HG03432 (cell line): ENCODE results near the gene GPR142.

Source experiments
- ATAC-seq: cut with Tn5 transposase; IDR thresholded peaks from one replicate; pipeline ENCODE4 v1.9.1; 2021; ENCODE audit warnings: mild to moderate bottlenecking, moderate library complexity; ENCODE audit not compliant: unreplicated experiment

Gene GPR142

GRCh38 chr17:74369221-74369620, 1.9 kb downstream of the GPR142 start:
- ATAC-seq, result no peak

GRCh38 chr17:74369665-74370490, 2.6 kb downstream of the GPR142 start:
- no peak for ATAC-seq

GRCh38 chr17:74371653-74372147, 4.4 kb downstream of the GPR142 start:
- ATAC-seq, result no peak

GRCh38 chr17:74372426-74372825, 5.1 kb downstream of the GPR142 start:
- ATAC-seq, result no peak

GRCh38 chr17:74373838-74374606, 6.7 kb downstream of the GPR142 start:
- ATAC-seq, result no peak

GRCh38 chr17:74374858-74375257, 7.6 kb downstream of the GPR142 start:
- no peak for ATAC-seq

GRCh38 chr17:74379495-74380085, 12.3 kb downstream of the GPR142 start:
- peak; percentile 54 for ATAC-seq

GRCh38 chr17:74380086-74380958, 13.0 kb downstream of the GPR142 start:
- no peak for ATAC-seq

- ATAC-seq, result no peak
These were observed 13.9 kb downstream of the GPR142 start for GRCh38 chr17:74380959-74381808.

- no peak for ATAC-seq
These were observed 15.8 kb downstream of the GPR142 start for GRCh38 chr17:74383141-74383540.

GRCh38 chr17:74385201-74385600, 17.9 kb downstream of the GPR142 start:
- ATAC-seq, result no peak

- ATAC-seq, result no peak
These were observed 19.1 kb downstream of the GPR142 start for GRCh38 chr17:74386386-74386785.

GRCh38 chr17:74387365-74388218, 20.3 kb downstream of the GPR142 start:
- no peak for ATAC-seq

GRCh38 chr17:74389084-74389753, 21.9 kb downstream of the GPR142 start:
- ATAC-seq, result no peak

- ATAC-seq, result no peak
These were observed 22.8 kb downstream of the GPR142 start for GRCh38 chr17:74389937-74390679.

- ATAC-seq, result no peak
These were observed 23.7 kb downstream of the GPR142 start for GRCh38 chr17:74390680-74391653.
